ENCODE data around the gene GAST. TPM values are rescaled to one million over a fixed set of nuclear protein-coding genes. Genes with fewer than 3 reads are reported as not detected.

Gene GAST
- total RNA-seq, 1 experiment from 2014 or later = not detected

- H3K4me3 ChIP-seq (ENCODE audit: low read length) = no peak overlapping the region
- BruUV-seq (replicated peaks) = no TSS peak
- H3K36me3 ChIP-seq (ENCODE audit: low read depth, low read length) = peaks cover 40% of the 10 kb centered on the region
- H3K27me3 ChIP-seq (ENCODE audit: low read length) = no peaks in the 10 kb centered on the region
- no peak overlapping the region for H3K9ac ChIP-seq (ENCODE audit: low read length)
- DNase-seq (no peak), ATAC-seq (no peak)
- intact Hi-C loops (cut with micrococcal nuclease) = no loop called here
- H3K4me1 ChIP-seq (ENCODE audit: insufficient read depth, low read length) = no peaks in the 10 kb centered on the region
- H3K9me2 ChIP-seq (replicated peaks; ENCODE audit: low read length) = no peaks in the 10 kb centered on the region
- ChIA-PET CTCF (no interaction called here), POLR2A (ENCODE audit: unreplicated experiment) (no interaction called here)
- H3K4me2 ChIP-seq (ENCODE audit: low read length) = no peak overlapping the region
- H3K27ac ChIP-seq (ENCODE audit: low read length) = no peak overlapping the region
- no peaks in the 10 kb centered on the region for H3K79me2 ChIP-seq (ENCODE audit: low read length)
- H4K20me1 ChIP-seq (ENCODE audit: low read length) = no peaks in the 10 kb centered on the region
- no peaks in the 10 kb centered on the region for H3K9me3 ChIP-seq (ENCODE audit: low read length)
- H3F3A ChIP-seq (ENCODE audit: low read length, unreplicated experiment) = no peaks in the 10 kb centered on the region
- TF ChIP-seq CTCF (conservative IDR thresholded peaks at IDR 0.05; ENCODE audit: low read depth, low read length) (no peak), EZH2phosphoT487 (IDR thresholded peaks at IDR 0.05; ENCODE audit: borderline replicate concordance, low read length) (no peak), EZH2 (IDR thresholded peaks at IDR 0.05; ENCODE audit: low read length, unreplicated experiment) (no peak)
- H2AFZ ChIP-seq (ENCODE audit: low read length) = no peak overlapping the region
Observed at GRCh38 chr17:41762391-41762790, 50.3 kb downstream of the GAST start.

- no peak for DNase-seq
- no peak overlapping the region for H3K9ac ChIP-seq (ENCODE audit: low read length)
- H3K4me3 ChIP-seq (ENCODE audit: low read length) = no peak overlapping the region
- TF ChIP-seq CTCF (conservative IDR thresholded peaks at IDR 0.05; ENCODE audit: low read depth, low read length) (no peak), EZH2phosphoT487 (IDR thresholded peaks at IDR 0.05; ENCODE audit: borderline replicate concordance, low read length) (no peak), EZH2 (IDR thresholded peaks at IDR 0.05; ENCODE audit: low read length, unreplicated experiment) (no peak)
- no peaks in the 10 kb centered on the region for H3K27me3 ChIP-seq (ENCODE audit: low read length)
- H3K36me3 ChIP-seq (ENCODE audit: low read depth, low read length) = peaks cover 43% of the 10 kb centered on the region
- H2AFZ ChIP-seq (ENCODE audit: low read length) = no peak overlapping the region
- H3F3A ChIP-seq (ENCODE audit: low read length, unreplicated experiment) = no peaks in the 10 kb centered on the region
- ChIA-PET CTCF (no interaction called here), POLR2A (ENCODE audit: unreplicated experiment) (no interaction called here)
- H3K9me2 ChIP-seq (replicated peaks; ENCODE audit: low read length) = no peaks in the 10 kb centered on the region
- BruUV-seq (replicated peaks) = no TSS peak
- ATAC-seq = no peak
- no peaks in the 10 kb centered on the region for H4K20me1 ChIP-seq (ENCODE audit: low read length)
- intact Hi-C loops (cut with micrococcal nuclease) = no loop called here
- H3K4me1 ChIP-seq (ENCODE audit: insufficient read depth, low read length) = no peaks in the 10 kb centered on the region
- H3K9me3 ChIP-seq (ENCODE audit: low read length) = no peaks in the 10 kb centered on the region
- H3K79me2 ChIP-seq (ENCODE audit: low read length) = no peaks in the 10 kb centered on the region
- no peak overlapping the region for H3K27ac ChIP-seq (ENCODE audit: low read length)
- no peak overlapping the region for H3K4me2 ChIP-seq (ENCODE audit: low read length)
Observed at GRCh38 chr17:41762841-41763240, 50.7 kb downstream of the GAST start.

- ATAC-seq (no peak), DNase-seq (no peak)
- Histone ChIP-seq H3K27ac (ENCODE audit: low read length) (no peak overlapping the region), H4K20me1 (ENCODE audit: low read length) (no peaks in the 10 kb centered on the region), H2AFZ (ENCODE audit: low read length) (no peak overlapping the region), H3K4me1 (ENCODE audit: insufficient read depth, low read length) (no peaks in the 10 kb centered on the region), H3K4me2 (ENCODE audit: low read length) (no peak overlapping the region), H3K36me3 (ENCODE audit: low read depth, low read length) (peaks cover 41% of the 10 kb centered on the region), H3K9me3 (ENCODE audit: low read length) (no peaks in the 10 kb centered on the region), H3K9ac (ENCODE audit: low read length) (no peak overlapping the region), H3K27me3 (ENCODE audit: low read length) (no peaks in the 10 kb centered on the region), H3K4me3 (ENCODE audit: low read length) (no peak overlapping the region), H3F3A (ENCODE audit: low read length, unreplicated experiment) (no peaks in the 10 kb centered on the region), H3K9me2 (replicated peaks; ENCODE audit: low read length) (no peaks in the 10 kb centered on the region), H3K79me2 (ENCODE audit: low read length) (no peaks in the 10 kb centered on the region)
- ChIA-PET POLR2A (ENCODE audit: unreplicated experiment) (no interaction called here), CTCF (no interaction called here)
- intact Hi-C loops (cut with micrococcal nuclease) = no loop called here
- no peak for TF ChIP-seq EZH2phosphoT487 (IDR thresholded peaks at IDR 0.05; ENCODE audit: borderline replicate concordance, low read length)
- TF ChIP-seq EZH2 (IDR thresholded peaks at IDR 0.05; ENCODE audit: low read length, unreplicated experiment) = no peak
- no peak for TF ChIP-seq CTCF (conservative IDR thresholded peaks at IDR 0.05; ENCODE audit: low read depth, low read length)
- BruUV-seq (replicated peaks) = TSS peak; percentile 10
Observed at GRCh38 chr17:41763327-41763726, 51.2 kb downstream of the GAST start.

Other genes with a start within 250 kb of the GAST start
- gene KRT32, start 244.9 kb upstream of the GAST start, total RNA-seq (2014; rRNA removed) = 1.5 TPM in 2 replicates
- gene KRT35, start 231.2 kb upstream of the GAST start, total RNA-seq (2014; rRNA removed) = not detected in 2 replicates
- not detected in 2 replicates for gene KRT36, start 222.4 kb upstream of the GAST start, total RNA-seq (2014; rRNA removed)
- 1.4 TPM in 2 replicates for gene KRT13, start 206.7 kb upstream of the GAST start, total RNA-seq (2014; rRNA removed)
- gene KRT15, start 193.4 kb upstream of the GAST start, total RNA-seq (2014; rRNA removed) = 121 and 144 TPM in 2 replicates
- gene KRT19, start 184.0 kb upstream of the GAST start, total RNA-seq (2014; rRNA removed) = 2,299 and 2,451 TPM in 2 replicates
- gene KRT9, start 140.3 kb upstream of the GAST start, total RNA-seq (2014; rRNA removed) = 1.0 TPM in 1 of 2 replicates, not detected in the other
- 0.15 TPM in 1 of 2 replicates, not detected in the other for gene KRT14, start 125.4 kb upstream of the GAST start, total RNA-seq (2014; rRNA removed)
- gene KRT16, start 99.6 kb upstream of the GAST start, total RNA-seq (2014; rRNA removed) = 42.6 and 53.1 TPM in 2 replicates
- 92.1 and 115 TPM in 2 replicates for gene KRT17, start 87.8 kb upstream of the GAST start, total RNA-seq (2014; rRNA removed)
- gene EIF1, start 23.4 kb upstream of the GAST start, total RNA-seq (2014; rRNA removed) = 88.7 and 95.9 TPM in 2 replicates
- gene HAP1, start 22.3 kb downstream of the GAST start, total RNA-seq (2014; rRNA removed) = 1.2 and 1.4 TPM in 2 replicates
- gene JUP, start 74.4 kb downstream of the GAST start, total RNA-seq (2014; rRNA removed) = 132 and 168 TPM in 2 replicates
- gene P3H4, start 99.6 kb downstream of the GAST start, total RNA-seq (2014; rRNA removed) = 29.6 and 35.1 TPM in 2 replicates
- 63.4 and 69.8 TPM in 2 replicates for gene FKBP10, start 100.7 kb downstream of the GAST start, total RNA-seq (2014; rRNA removed)
- gene NT5C3B, start 123.9 kb downstream of the GAST start, total RNA-seq (2014; rRNA removed) = 78.8 and 79.2 TPM in 2 replicates
- gene KLHL10, start 125.5 kb downstream of the GAST start, total RNA-seq (2014; rRNA removed) = not detected in 2 replicates
- gene KLHL11, start 153.1 kb downstream of the GAST start, total RNA-seq (2014; rRNA removed) = 16.5 and 19.9 TPM in 2 replicates
- gene ACLY, start 206.6 kb downstream of the GAST start, total RNA-seq (2014; rRNA removed) = 110 and 114 TPM in 2 replicates
- gene ODAD4, start 218.3 kb downstream of the GAST start, total RNA-seq (2014; rRNA removed) = 0.15 and 0.98 TPM in 2 replicates